SU-DHL-6 (cell line): Measurements from ENCODE around the gene SH3GL1.

ENCODE experiments used
- H2AFZ ChIP-seq: fragments of 200-600 bp; sonication (generic); 2 replicates; pipeline ENCODE4 v1.6.1; 2014; ENCODE audit warnings: low read depth, mild to moderate bottlenecking, moderate library complexity, mixed read lengths, antibody characterized with exemption, low read length; ENCODE audit not compliant: severe bottlenecking
- H3F3A ChIP-seq: fragments of 200-600 bp; shearing (Covaris generic); 2 replicates; pipeline ENCODE4 v1.6.0; 2016; ENCODE audit warnings: antibody characterized with exemption, mild to moderate bottlenecking; ENCODE audit not compliant: insufficient read depth
- H3K27ac ChIP-seq: fragments of 200-600 bp; sonication (generic); 2 replicates; pipeline ENCODE4 v1.5.1; 2016; ENCODE audit warnings: low read depth, mild to moderate bottlenecking, low read length, moderate library complexity, mixed read lengths
- H3K27me3 ChIP-seq: fragments of 200-600 bp; sonication (generic), shearing (Covaris generic); 2 replicates; pipeline ENCODE4 v1.6.0; 2014; ENCODE audit warnings: mild to moderate bottlenecking, low read length
- H3K36me3 ChIP-seq: fragments of 200-600 bp; sonication (generic); 2 replicates; pipeline ENCODE4 v1.6.1; 2014; ENCODE audit warnings: mild to moderate bottlenecking, low read length, mixed read lengths
- H3K4me2 ChIP-seq: fragments of 300-600, 200-600 bp; shearing (Covaris generic), sonication (generic); 2 replicates; pipeline ENCODE4 v1.6.0; 2014; ENCODE audit warnings: low read length, low read depth, mild to moderate bottlenecking; ENCODE audit not compliant: poor library complexity, severe bottlenecking
- H3K4me3 ChIP-seq: fragments of 200-600 bp; sonication (generic); 2 replicates; pipeline ENCODE4 v1.5.1; 2014; ENCODE audit warnings: antibody characterized with exemption, low read length, mild to moderate bottlenecking, mixed read lengths; ENCODE audit not compliant: insufficient read depth, poor library complexity, severe bottlenecking
- H3K79me2 ChIP-seq: fragments of 200-600 bp; sonication (generic); 2 replicates; pipeline ENCODE4 v1.6.1; 2014; ENCODE audit warnings: mild to moderate bottlenecking, low read length, moderate library complexity; ENCODE audit not compliant: insufficient read depth
- H3K9ac ChIP-seq: fragments of 200-600 bp; sonication (generic); 2 replicates; pipeline ENCODE4 v1.7.0; 2014; ENCODE audit warnings: mild to moderate bottlenecking, low read length
- H3K9me2 ChIP-seq: fragments of 200-600 bp; sonication (generic); replicated peaks from 2 replicates; pipeline ENCODE4 v1.6.1; 2014; ENCODE audit warnings: low read length; ENCODE audit not compliant: insufficient read depth
- H3K9me3 ChIP-seq: fragments of 200-600 bp; sonication (generic); 2 replicates; pipeline ENCODE4 v1.6.1; 2014; ENCODE audit warnings: low read length, mixed read lengths; ENCODE audit not compliant: insufficient read depth
- H4K20me1 ChIP-seq: fragments of 200-600 bp; sonication (generic); 2 replicates; pipeline ENCODE4 v1.6.1; 2014; ENCODE audit warnings: low read depth, mild to moderate bottlenecking, antibody characterized with exemption, low read length, moderate library complexity, mixed read lengths
- EZH2phosphoT487 ChIP-seq: fragments of 200-600 bp; sonication (generic), shearing (Covaris generic); conservative IDR thresholded peaks from 2 replicates; pipeline ENCODE4 v1.6.1; 2018; ENCODE audit warnings: mild to moderate bottlenecking, antibody characterized with exemption, low read length, moderate library complexity, mixed read lengths
- TF ChIP-seq, protein P1 (sequence below): fragments of 200-600 bp; sonication (generic); IDR thresholded peaks from one replicate; pipeline ENCODE4 v1.5.1; 2017; ENCODE audit warnings: antibody characterized with exemption, mild to moderate bottlenecking, low read length, moderate library complexity; ENCODE audit not compliant: insufficient read depth, poor library complexity, severe bottlenecking

Gene SH3GL1

DNA sequence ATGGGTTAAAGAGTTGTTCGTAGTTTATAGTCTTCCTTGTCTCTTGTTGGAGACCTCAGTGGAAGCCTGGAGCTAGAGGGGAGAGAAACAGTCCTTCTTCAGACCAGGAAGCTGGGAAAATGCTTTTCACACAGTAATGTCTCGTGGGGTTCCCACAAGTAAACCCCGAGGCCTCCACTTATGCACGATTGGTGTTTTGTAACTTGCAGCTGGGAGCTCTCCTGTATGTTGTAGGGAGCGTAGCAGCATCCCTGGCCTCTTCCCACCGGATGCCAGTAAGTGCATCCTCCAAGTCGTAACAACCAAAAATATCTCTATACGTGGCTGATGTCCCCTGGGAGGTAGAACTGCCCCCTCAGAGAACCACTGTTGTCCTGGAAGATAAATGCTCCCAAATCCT, 5.6 kb upstream of the SH3GL1 start:
- H3K79me2 ChIP-seq = peaks cover 78% of the 10 kb centered on the region
- peaks cover 13% of the 10 kb centered on the region; the same call in 1 of the 2 replicates for H3K36me3 ChIP-seq
- peaks cover 8% of the 10 kb centered on the region; the same call in 1 of the 2 replicates for H3F3A ChIP-seq
- peaks cover 5% of the 10 kb centered on the region; the same call in 1 of the 2 replicates for H4K20me1 ChIP-seq
- no peak overlapping the region for H2AFZ ChIP-seq
- no peaks in the 10 kb centered on the region for H3K9me2 ChIP-seq
- H3K9me3 ChIP-seq = no peaks in the 10 kb centered on the region
- H3K27me3 ChIP-seq = no peaks in the 10 kb centered on the region
- H3K27ac ChIP-seq = no peak overlapping the region
- H3K4me2 ChIP-seq = no peak overlapping the region
- H3K9ac ChIP-seq = no peak overlapping the region
- H3K4me3 ChIP-seq = no peak overlapping the region
- TF ChIP-seq EZH2phosphoT487 = no peak
- TF ChIP-seq, protein P1, sequence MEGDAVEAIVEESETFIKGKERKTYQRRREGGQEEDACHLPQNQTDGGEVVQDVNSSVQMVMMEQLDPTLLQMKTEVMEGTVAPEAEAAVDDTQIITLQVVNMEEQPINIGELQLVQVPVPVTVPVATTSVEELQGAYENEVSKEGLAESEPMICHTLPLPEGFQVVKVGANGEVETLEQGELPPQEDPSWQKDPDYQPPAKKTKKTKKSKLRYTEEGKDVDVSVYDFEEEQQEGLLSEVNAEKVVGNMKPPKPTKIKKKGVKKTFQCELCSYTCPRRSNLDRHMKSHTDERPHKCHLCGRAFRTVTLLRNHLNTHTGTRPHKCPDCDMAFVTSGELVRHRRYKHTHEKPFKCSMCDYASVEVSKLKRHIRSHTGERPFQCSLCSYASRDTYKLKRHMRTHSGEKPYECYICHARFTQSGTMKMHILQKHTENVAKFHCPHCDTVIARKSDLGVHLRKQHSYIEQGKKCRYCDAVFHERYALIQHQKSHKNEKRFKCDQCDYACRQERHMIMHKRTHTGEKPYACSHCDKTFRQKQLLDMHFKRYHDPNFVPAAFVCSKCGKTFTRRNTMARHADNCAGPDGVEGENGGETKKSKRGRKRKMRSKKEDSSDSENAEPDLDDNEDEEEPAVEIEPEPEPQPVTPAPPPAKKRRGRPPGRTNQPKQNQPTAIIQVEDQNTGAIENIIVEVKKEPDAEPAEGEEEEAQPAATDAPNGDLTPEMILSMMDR = no peak

DNA sequence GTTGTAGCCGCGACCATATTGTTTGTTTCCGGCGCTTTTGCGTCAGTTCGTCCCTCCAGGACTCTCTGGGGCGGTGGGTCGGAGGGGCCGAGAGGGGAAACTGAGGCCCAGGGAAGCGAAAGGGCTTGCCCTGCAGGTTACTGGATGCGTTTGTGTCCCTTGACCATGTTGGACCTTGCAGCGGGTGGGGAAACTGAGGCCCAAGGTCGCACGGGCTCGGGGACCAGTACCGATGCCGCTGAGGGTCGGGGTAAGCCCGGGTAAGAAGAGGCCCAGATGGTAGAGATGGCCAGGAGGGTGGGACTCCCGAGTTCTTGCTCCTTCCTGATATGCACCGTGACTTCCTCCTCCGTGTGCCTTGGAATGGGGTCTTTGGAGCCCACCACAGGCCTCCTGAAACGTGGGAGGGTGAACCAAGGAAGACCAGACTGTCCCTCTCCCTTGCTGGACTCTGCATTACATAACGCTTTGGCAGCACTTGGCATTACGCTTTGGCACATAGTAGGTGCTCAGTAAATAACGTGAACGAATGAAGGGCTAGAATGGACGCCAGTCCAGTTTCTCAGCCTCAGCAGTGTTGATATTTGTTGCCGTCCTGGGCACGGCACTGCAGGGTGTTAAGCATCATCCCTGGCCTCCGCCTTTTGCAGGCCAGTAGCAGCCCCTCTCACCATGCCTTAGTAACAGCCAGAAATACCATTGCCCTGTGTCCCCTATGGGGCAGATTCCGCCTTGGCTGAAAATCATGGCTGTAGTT, 2.8 kb upstream of the SH3GL1 start:
- peak overlapping the region; percentile 98 for H3K4me3 ChIP-seq
- peak overlapping the region; percentile 71 for H3K27ac ChIP-seq
- no peaks in the 10 kb centered on the region for H3K9me2 ChIP-seq
- H3K27me3 ChIP-seq = no peaks in the 10 kb centered on the region
- H4K20me1 ChIP-seq = peaks cover 10% of the 10 kb centered on the region; the same call in 1 of the 2 replicates
- H3K9me3 ChIP-seq = no peaks in the 10 kb centered on the region
- TF ChIP-seq, protein P1 = no peak
- TF ChIP-seq EZH2phosphoT487 = no peak
- peaks cover 8% of the 10 kb centered on the region; the same call in 1 of the 2 replicates for H3F3A ChIP-seq
- H2AFZ ChIP-seq = no peak overlapping the region
- H3K79me2 ChIP-seq = peaks cover 76% of the 10 kb centered on the region
- peak overlapping the region; percentile 99 for H3K9ac ChIP-seq
- H3K36me3 ChIP-seq = peaks cover 13% of the 10 kb centered on the region; the same call in 1 of the 2 replicates
- peak overlapping the region; percentile 80 for H3K4me2 ChIP-seq

DNA sequence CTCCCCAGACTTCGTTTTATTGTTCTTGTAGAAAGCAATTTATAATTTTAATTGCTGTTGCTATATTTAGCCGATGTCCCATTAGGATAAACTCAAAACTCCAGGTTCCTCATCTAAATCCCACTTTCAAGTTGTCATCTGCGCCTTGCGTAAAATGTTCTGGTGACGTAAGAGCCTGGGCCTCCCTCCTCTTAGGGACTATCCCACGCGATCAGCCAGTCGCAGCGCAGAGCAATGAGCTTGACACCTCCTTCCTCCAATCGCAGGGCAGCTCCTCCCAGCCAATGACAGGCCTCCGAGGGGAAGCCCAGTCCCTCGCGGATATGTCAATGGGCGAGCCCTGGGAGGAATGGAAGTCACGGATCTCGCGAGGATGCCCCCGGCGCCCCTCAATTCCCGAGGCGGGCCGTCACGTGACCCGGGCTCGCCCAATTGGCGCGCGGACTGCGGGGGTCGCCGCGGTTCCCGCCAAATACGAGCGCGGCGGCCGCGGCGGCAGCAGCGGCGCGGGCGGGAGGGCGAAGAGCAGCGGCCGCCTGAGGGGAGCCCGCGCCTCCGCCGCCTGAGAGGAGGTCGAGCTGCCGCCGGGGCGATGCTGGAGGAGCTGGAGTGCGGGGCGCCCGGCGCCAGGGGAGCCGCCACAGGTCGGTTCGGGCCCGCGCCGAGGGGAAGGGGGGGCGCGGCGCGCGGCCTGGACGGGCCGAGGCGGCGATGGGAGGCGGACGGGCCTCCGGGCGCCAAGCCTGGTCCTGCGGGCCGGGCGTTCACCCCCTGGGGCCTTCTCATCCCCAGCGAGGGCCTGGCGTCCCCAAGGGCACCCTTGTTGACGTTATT, 2.0 kb upstream of the SH3GL1 start, which contains the start of gene CHAF1A:
Gene CHAF1A, plus strand, starts transcription at position 470 of the 834 bp plus-strand sequence. Its CDS starts 123 bp downstream, at position 593.
- H3K9me3 ChIP-seq = no peaks in the 10 kb centered on the region
- peak within 1 kb of the TSS; percentile 98 for H3K4me3 ChIP-seq
- peaks cover 13% of the 10 kb centered on the region; the same call in 1 of the 2 replicates for H3K36me3 ChIP-seq
- TF ChIP-seq, protein P1 = no peak
- peaks cover 10% of the 10 kb centered on the region; the same call in 1 of the 2 replicates for H4K20me1 ChIP-seq
- peaks cover 8% of the 10 kb centered on the region; the same call in 1 of the 2 replicates for H3F3A ChIP-seq
- peak within 1 kb of the TSS; percentile 84 for H3K4me2 ChIP-seq
- H3K9me2 ChIP-seq = no peaks in the 10 kb centered on the region
- no peaks in the 10 kb centered on the region for H3K27me3 ChIP-seq
- H3K9ac ChIP-seq = peak within 1 kb of the TSS; percentile 99
- H2AFZ ChIP-seq = no peak within 1 kb of the TSS
- peak within 1 kb of the TSS; percentile 71 for H3K27ac ChIP-seq
- peaks cover 76% of the 10 kb centered on the region for H3K79me2 ChIP-seq
